ENCODE data around the gene IGF2BP3. TPM values are rescaled to one million over a fixed set of nuclear protein-coding genes. Genes with fewer than 3 reads are reported as not detected.

IGF2BP3 gene
- total and polyA plus RNA-seq, 10 of the 15 experiments (the other 5 are each of a cell fraction or from before 2014, with no cell fraction given): 4.6 to 61.2 (median 36.9) TPM

GRCh38 chr7:23410446-23411183, 59.7 kb downstream of the IGF2BP3 start (continued):
- TF ChIP-seq CTCF (IDR thresholded peaks at IDR 0.05 in 2 of 3, conservative IDR thresholded peaks at IDR 0.05 in 1 of 3; ENCODE audit: control insufficient read depth in 2 of 3, extremely low read depth in 1 of 3, insufficient read depth in 1 of 3, low read depth in 3 of 3, low read length in 3 of 3) (no peak), SIN3A (IDR thresholded peaks at IDR 0.05; ENCODE audit: low read depth, low read length) (no peak), TCF7 (IDR thresholded peaks at IDR 0.05; ENCODE audit: borderline replicate concordance) (peak; percentile 42; the same call in 1 of the 2 replicates), TCF12 (IDR thresholded peaks at IDR 0.05; ENCODE audit: low read depth, low read length) (no peak), HDAC6 (IDR thresholded peaks at IDR 0.05; ENCODE audit: unreplicated experiment) (no peak), ZNF622 (IDR thresholded peaks at IDR 0.05) (no peak), NFYA (IDR thresholded peaks at IDR 0.05; ENCODE audit: borderline replicate concordance, low read depth, low read length) (no peak), KLF5 (IDR thresholded peaks at IDR 0.05; ENCODE audit: partially characterized antibody) (no peak), HSF1 (IDR thresholded peaks at IDR 0.05; ENCODE audit: low read depth, low read length) (no peak), PAX5 (IDR thresholded peaks at IDR 0.05; ENCODE audit: borderline replicate concordance, low read depth, low read length) (peak; percentile 97), ZZZ3 (IDR thresholded peaks at IDR 0.05; ENCODE audit: control insufficient read depth, insufficient read length, low read depth) (no peak), MXI1 (IDR thresholded peaks at IDR 0.05; ENCODE audit: low read depth, low read length) (no peak), CBX3 (IDR thresholded peaks at IDR 0.05; ENCODE audit: borderline replicate concordance, low read depth) (no peak), TAF1 (IDR thresholded peaks at IDR 0.05; ENCODE audit: borderline replicate concordance, low read depth, low read length) (no peak), EZH2 (IDR thresholded peaks at IDR 0.05; ENCODE audit: borderline replicate concordance, control insufficient read depth, low read depth, low read length) (no peak), HDAC2 (IDR thresholded peaks at IDR 0.05) (no peak), NFYB (IDR thresholded peaks at IDR 0.05; ENCODE audit: insufficient read depth, low read depth, low read length) (no peak), MTA2 (IDR thresholded peaks at IDR 0.05; ENCODE audit: low read depth) (peak; percentile 87), MEF2A (IDR thresholded peaks at IDR 0.05; ENCODE audit: insufficient read depth, low read depth, low read length) (peak; percentile 40; the same call in 1 of the 2 replicates), SMC3 (IDR thresholded peaks at IDR 0.05; ENCODE audit: borderline replicate concordance, low read length) (no peak; the same call in 1 of the 2 replicates), NFXL1 (IDR thresholded peaks at IDR 0.05; ENCODE audit: borderline replicate concordance) (no peak)
- TF ChIP-seq, protein P1, sequence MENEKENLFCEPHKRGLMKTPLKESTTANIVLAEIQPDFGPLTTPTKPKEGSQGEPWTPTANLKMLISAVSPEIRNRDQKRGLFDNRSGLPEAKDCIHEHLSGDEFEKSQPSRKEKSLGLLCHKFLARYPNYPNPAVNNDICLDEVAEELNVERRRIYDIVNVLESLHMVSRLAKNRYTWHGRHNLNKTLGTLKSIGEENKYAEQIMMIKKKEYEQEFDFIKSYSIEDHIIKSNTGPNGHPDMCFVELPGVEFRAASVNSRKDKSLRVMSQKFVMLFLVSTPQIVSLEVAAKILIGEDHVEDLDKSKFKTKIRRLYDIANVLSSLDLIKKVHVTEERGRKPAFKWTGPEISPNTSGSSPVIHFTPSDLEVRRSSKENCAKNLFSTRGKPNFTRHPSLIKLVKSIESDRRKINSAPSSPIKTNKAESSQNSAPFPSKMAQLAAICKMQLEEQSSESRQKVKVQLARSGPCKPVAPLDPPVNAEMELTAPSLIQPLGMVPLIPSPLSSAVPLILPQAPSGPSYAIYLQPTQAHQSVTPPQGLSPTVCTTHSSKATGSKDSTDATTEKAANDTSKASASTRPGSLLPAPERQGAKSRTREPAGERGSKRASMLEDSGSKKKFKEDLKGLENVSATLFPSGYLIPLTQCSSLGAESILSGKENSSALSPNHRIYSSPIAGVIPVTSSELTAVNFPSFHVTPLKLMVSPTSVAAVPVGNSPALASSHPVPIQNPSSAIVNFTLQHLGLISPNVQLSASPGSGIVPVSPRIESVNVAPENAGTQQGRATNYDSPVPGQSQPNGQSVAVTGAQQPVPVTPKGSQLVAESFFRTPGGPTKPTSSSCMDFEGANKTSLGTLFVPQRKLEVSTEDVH (IDR thresholded peaks at IDR 0.05; ENCODE audit: low read depth, partially characterized antibody): no peak
- TF ChIP-seq, protein P2, sequence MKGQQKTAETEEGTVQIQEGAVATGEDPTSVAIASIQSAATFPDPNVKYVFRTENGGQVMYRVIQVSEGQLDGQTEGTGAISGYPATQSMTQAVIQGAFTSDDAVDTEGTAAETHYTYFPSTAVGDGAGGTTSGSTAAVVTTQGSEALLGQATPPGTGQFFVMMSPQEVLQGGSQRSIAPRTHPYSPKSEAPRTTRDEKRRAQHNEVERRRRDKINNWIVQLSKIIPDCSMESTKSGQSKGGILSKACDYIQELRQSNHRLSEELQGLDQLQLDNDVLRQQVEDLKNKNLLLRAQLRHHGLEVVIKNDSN (IDR thresholded peaks at IDR 0.05; ENCODE audit: borderline replicate concordance, extremely low read length, insufficient read depth, low read depth, low read length): no peak

Data from GM12878 (cell line).